HT1080 (cell line): ENCODE measurements around the gene DGAT2. TPM values are rescaled to one million over a fixed set of nuclear protein-coding genes. Genes with fewer than 3 reads are reported as not detected.
A peak's percentile ranks its signal among the peaks of the same experiment; 100 is the strongest.
"Not testable (repeated sequence)": the region's sequence is repeated elsewhere in the genome, so short reads cannot be mapped to it uniquely, and the experiment has no call there.

Experiments used
- DNase-seq: peaks from one replicate; pipeline ENCODE4 v3.0.0-alpha.2; 2015; ENCODE audit warnings: low read depth
- polyA plus RNA-seq, 2 experiments: library from polyadenylated mRNA; depleted of rRNA; stranded (reverse); fragments of >200 nt; gene quantifications; 2 replicates each; pipeline ENCODE4 v1.2.3, GENCODE V29; 2015
- total RNA-seq: library from RNA; depleted of rRNA; stranded (reverse); fragments of >200 nt; shearing (Covaris generic); gene quantifications from 2 replicates; pipeline ENCODE4 v1.2.3, GENCODE V29; 2014; rRNA removed

The DGAT2 gene, protein sequence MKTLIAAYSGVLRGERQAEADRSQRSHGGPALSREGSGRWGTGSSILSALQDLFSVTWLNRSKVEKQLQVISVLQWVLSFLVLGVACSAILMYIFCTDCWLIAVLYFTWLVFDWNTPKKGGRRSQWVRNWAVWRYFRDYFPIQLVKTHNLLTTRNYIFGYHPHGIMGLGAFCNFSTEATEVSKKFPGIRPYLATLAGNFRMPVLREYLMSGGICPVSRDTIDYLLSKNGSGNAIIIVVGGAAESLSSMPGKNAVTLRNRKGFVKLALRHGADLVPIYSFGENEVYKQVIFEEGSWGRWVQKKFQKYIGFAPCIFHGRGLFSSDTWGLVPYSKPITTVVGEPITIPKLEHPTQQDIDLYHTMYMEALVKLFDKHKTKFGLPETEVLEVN
- total RNA-seq, result 4.9 and 5.9 TPM in 2 replicates
- polyA plus RNA-seq (2015; cell fraction: cytosol; rRNA removed), result 7.6 and 8.5 TPM in 2 replicates
- 2.4 and 4.6 TPM in 2 replicates for polyA plus RNA-seq (2015; cell fraction: nucleus; rRNA removed)

DNA sequence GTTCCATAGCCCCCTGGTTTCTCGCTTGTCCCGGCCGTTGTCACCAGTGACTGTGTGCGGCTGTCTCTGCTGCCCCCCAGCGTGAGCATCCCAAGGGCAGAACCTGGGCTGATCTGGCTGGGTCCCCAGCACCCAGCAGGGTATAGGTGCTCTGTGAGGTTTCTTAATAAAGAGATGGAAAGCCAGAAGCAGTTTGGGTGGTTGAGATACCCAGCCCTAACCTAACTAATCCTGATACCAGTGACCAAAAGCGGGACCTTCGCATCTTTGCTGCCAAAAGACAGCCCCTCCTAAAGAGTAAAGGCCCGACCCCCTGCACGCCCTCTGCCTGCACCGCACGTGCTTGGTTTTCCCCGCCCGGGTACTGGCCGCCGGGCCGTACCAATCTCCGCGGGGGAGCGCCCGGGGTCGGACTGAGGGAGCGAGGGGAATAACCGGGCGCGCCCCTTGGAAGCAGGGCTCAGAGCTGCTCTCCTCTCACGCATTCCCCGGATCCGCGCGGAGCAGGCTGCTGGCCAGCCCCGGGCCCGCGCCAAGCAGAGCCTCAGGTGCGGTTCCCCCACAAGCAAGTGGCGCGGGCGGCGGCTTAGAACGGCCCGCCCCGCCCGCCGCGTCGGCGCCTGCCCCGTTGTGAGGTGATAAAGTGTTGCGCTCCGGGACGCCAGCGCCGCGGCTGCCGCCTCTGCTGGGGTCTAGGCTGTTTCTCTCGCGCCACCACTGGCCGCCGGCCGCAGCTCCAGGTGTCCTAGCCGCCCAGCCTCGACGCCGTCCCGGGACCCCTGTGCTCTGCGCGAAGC, at the start of gene DGAT2:
TSS of gene DGAT2 (plus strand) at position 667 of the 797 bp plus-strand sequence. CDS start 214 bp downstream, outside the sequence.
- DNase-seq, result peak; percentile 60

DNA sequence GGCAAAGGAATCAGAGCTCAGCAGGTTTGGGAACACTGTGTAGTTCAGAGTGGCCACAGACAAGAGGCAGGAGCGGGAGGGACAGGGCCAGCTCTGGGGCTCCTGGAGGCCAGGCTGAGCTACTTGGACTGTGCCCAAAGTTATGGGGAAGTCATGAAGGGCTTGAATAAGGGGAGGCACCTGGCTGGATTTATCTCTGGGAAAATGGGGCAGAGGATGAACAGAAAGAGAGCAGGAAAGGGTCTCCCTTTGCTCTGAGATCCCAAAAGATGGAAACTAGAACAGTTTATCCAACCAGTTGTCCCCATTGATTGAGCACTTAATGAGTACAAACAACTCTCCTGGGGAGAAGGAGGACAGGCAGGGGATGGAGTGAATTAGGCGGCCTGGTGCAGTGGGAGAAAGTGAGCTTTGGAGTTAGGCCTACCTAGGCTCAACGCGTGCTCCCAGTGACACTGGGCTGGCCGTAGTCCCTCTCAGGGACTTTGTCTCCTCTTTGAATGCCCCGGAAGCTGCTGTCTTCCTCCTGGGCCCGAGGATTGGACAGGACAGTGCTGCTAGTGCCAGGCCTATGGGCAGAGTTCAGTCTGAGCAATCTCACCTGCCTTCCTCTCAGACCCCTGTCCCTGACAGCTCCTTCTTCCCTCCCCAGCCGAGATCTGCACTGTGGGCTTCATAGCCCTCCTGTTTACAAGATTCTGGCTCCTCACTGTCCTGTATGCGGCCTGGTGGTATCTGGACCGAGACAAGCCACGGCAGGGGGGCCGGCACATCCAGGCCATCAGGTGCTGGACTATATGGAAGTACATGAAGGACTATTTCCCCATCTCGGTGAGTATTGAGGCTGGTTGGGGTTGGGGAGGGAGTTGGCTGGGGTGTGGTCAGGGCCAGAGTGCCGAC, 49.0 kb upstream of the DGAT2 start:
- no peak for DNase-seq

DNA sequence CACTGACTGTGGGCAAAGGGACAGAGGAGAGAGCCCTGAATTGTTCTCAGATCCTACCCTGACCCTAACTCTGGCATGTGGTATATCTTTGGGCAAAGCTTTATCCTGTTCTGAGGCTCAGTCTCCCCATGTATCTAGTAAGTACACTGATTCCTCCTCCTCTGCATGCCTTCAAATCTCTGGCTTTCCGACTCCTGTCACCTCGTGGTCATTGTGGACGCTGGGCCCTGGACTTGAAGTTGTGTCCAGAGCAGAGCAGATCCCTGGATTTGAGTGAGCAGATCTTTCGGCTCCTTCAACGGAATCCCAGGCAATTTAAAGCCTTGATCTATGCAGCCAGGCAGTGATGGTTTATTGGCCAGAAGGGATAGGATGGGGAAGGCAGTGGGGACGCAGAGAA, 47.9 kb upstream of the DGAT2 start:
- DNase-seq, result no peak

DNA sequence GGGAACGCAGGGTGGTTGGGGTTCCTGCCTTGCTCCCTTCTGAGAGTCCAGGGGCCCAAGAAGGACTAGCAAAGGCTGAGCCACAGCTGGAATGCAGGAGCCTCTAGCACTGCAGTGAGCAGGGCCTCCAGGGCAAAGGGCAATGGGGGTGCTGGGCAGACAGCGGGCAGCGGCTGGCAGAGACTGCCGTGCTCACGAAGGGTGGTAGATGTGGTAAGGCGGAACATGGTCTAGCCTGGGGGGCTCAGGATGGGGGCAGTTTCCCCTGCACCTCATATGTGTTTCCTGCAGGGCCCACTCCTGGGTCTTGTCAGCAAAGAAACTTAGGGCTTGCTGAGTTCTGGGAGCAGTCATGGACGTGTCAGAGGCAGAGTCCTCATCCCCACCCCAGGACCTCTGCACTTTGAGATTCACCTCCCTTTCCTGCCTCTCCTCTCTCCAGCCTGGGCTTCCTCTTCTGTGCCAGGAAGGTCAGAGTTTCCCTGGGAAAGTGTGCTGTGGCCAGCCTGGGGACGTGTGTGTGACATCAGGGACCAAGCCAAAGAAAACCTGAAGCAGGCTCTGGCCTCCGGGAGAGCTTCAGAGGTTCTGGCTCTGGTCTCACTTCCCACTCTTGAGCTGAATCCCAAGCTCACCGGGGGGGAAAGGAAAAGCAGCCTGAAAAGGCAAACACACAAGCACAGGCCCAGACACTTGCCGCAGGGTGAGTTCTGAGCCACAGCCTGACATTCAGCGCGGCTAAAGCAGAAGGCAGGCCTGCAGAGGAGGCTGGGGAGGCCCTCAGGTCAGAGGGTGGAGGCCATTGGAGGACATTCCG, 46.5 kb upstream of the DGAT2 start:
- DNase-seq, result no peak

DNA sequence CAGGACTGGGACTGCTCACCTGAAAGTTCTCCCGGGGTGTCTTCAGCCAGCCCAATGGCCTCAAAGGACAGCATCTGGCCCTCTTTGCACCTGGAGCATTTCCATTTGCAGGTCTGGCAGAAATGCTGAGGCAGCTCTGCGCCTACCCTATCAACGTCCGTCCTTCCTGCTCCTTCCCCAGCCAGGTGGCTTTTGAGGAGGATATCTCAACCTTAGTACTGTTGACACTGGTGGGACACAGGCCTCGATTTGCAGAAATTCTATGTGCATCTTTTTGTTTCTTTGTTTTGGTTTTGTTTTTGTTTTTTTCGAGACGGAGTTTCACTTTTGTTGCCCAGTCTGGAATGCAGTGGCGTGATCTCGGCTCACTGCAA, 45.9 kb upstream of the DGAT2 start:
- no peak for DNase-seq

DNA sequence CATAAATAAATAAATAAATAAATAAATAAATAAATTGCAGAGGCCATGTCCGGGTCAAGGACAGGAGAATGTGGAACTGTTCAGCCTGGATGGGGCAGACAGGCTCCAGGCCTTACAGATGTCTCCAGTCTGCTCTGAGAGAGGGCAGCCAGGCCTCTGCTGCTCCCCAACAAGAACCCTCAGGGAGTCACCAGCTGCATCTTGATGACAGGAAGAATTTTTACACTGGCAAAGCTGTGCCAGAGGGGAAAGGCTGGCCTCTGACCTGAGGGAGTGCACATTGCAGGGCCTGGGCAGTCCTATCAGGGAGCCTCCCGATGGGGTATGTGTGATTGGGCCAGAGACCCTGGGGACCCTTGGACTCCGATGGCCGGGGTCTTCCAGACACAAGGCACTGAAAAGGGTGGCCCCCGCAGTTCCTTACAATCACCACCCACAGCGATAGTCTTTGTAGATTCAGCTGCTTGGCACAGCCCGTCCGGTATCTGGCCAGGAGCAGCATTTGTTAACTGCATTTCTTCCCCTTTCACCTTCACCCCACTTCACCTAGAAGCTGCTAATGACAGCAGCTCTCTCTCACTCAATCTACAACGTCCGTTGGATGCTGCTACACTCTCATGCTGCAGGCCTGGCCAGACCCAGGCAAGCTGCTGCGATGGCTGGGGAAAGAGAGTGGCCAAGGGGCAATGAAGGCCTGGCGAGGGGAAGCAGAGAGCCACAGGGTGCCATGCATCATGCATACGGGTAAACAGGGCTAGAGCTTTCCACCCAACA, 42.8 kb upstream of the DGAT2 start:
- no peak for DNase-seq

DNA sequence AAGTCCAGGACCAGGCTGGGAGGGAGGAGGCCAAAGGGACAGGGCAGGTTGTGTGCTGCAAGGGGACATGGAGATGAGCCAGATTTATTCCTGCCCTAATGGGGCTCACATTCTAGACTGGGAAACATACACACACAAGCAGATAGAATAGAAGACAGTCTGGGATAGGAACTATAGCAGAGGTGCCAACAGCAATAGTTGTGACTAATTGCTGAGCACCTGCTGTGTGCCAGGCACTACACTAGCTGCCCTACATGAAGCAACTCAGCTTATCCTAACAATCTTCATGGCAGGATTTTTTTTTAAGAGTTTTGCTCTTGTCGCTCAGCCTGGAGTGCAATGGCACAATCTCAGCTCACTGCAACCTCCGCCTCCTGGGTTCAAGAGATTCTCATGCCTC, 39.6 kb upstream of the DGAT2 start:
- no peak for DNase-seq

DNA sequence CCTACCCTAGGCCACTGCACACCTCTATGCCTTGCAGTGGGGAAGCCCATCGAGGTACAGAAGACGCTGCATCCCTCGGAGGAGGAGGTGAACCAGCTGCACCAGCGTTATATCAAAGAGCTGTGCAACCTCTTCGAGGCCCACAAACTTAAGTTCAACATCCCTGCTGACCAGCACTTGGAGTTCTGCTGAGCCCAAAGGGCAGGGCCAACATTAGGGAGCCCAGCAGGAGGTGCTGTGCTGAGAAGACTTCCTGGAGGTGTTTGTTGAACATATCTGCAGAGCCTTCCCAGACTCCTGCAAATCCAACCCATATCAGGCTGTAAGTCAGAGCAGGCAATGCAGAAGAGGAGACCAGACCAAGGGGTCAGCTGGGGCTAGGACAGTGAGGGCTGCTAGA, 37.5 kb upstream of the DGAT2 start:
- DNase-seq, result no peak

DNA sequence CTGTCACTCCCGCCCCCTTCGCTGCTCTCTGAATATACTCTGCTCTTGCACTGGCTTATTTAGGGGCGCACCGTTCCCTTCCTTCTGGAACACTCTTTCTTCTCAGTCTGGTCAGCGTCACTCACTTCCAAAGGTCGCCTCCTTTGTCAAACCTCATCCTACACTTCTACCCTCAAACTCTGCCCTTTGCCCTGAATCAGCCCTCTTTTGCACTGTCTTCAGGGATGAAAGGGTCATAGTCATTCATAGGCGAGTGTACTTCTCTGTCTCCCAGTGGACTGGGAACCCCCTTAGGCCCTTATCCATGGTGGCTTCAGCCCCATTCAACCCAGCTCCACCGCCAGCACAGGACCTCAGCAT, 35.5 kb upstream of the DGAT2 start:
- DNase-seq, result no peak

DNA sequence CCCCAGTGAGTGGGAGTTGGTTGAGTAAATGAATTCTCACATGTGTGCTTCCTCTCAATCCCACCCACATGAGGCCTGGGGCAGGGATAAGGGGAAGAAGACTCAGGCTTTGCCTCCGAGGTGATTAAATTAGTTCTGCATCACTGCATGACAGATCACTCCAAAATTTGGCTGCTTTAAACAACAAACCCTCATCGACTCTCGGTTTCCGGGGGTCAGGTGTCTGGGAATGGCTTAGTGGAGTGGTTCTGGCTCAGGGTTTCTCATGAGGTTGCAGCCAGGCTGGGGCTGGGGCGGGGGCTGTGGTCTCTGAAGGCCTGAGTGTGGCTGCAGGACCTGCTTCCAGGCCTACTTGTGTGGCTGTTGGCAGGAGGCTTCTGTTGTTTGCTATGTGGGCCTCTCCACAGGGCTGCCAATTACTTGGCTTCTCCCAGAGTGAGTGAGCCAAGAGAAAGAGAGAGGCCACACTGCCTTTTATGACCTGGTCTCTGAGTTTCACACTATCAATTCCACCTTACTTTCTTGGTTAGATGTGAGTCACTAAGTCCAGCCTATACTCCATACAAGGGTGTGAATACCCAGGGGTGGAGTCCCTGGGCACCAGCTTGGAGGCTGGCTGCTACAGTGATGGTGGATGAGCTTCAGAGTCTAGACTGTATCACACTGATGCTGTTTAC, 35.0 kb upstream of the DGAT2 start:
- peak; percentile 27 for DNase-seq

DNA sequence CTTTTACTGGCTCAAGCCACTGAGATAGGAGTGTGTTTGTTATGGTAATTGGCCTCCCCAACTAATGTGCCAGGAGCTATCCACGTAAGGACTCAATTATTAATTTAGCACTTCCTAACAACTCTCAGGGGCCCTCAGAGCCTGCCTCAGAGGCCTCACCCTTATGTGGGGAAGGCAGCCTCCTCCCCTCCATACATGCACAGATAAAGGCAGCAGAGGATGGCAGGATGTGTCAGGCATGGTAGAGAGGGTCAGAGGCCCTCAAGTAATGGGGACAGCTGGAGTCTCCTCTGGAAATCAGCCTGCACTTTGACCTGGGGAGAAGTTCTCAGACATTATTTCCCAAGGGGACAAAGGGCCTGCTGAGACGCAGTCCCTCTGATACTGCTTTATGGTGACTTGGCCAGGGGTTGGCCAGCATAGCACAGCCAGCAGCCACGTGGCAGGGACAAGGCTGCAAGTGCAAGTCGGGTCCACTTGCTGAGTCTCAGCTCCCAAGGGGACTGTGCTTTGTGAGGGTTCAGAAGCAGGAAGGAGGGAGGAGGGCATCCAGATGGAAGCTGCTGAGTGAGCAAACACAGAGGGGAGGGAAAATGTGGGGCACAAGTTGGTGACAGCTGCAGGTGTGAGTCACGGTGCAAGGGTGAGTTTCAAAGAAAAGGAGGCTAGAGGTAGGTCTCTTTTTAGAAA, 33.9 kb upstream of the DGAT2 start:
- DNase-seq, result peak; percentile 15

DNA sequence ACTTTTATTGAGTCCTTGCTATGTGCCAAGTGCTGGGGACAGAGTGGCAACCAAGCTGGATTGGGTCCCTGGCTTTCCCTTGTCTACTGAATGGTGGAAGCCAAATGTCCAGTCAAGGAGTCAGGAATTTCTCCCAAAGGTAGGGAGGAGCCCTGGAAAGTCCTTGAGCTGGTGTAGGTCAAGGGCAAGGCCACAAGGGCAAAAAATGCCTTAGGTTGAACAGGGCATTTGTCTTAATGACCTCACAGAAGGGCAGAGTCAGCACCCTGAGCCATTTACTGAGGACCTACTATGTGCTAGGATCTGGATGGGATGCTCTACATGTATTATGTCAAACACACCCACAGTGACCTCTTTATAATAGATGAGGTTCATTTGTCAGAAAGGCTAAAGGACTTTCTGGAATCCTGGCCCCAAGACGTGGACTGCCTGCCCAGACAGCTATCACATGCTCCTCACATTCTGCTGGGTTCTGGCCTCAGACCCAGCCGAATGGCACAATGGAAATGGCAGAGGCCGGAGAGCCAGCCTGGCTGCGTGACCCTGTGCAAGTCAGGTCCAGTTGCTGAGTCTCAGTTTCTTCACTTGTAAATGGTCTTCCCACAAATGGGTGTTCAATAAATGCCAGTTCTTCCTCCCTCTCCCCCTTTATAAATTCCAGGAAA, 33.3 kb upstream of the DGAT2 start:
- DNase-seq, result no peak

DNA sequence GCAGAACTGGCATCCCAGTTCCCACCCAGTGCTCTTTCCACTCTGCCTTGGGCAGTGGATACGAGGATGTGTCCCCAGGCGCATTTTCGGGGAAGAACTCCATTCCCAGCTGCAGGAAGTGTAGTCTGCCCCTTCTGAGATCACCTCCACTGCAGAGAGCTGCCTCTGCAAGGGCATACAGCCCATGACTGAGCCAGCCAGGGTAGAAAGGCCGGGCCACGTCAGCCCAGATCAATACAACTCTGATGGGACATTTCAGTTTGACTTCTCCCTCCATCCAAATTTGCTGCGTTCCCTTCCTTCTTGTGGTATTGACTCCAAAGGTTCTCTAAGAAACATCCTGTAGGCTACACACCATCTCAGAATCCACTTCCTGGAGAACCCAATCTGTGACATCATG, 31.3 kb upstream of the DGAT2 start:
- no peak for DNase-seq

DNA sequence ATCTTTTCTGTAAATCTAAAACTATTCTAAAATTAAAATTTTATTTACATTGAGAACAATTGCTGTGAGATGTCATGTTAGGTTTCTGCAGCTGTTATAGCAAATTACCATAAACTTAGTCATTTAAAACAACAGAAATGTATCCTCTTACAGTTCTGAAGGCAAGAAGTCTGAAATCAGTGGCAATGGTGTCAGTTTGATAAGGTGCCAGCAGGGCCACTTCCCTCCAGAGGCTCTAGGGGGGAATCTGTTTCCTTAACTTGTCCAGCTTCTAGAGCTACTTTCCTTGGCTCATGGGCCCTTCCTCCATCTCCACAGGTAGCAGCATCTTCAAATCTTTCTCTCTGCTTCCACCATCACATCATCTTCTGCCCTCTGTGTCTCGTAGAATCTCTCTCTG, 27.9 kb upstream of the DGAT2 start:
- no peak for DNase-seq

DNA sequence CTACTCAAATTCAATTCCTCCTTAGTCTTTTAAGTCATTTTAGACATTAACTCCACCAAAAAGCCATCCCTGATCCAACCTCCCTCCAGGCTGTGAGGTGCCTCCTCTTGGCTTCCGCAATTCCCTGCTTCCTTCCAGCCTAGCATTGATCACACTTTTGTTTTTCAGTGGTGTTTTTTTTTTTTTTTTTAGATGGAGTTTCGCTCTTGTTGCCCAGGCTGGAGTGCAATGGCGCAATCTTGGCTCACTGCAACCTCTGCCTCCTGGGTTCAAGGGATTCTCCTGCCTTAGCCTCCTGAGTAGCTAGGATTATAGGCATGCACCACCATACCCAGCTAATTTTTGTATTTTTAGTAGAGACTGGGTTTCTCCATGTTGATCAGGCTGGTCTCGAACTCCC, 25.4 kb upstream of the DGAT2 start:
- DNase-seq, result not testable (repeated sequence)

DNA sequence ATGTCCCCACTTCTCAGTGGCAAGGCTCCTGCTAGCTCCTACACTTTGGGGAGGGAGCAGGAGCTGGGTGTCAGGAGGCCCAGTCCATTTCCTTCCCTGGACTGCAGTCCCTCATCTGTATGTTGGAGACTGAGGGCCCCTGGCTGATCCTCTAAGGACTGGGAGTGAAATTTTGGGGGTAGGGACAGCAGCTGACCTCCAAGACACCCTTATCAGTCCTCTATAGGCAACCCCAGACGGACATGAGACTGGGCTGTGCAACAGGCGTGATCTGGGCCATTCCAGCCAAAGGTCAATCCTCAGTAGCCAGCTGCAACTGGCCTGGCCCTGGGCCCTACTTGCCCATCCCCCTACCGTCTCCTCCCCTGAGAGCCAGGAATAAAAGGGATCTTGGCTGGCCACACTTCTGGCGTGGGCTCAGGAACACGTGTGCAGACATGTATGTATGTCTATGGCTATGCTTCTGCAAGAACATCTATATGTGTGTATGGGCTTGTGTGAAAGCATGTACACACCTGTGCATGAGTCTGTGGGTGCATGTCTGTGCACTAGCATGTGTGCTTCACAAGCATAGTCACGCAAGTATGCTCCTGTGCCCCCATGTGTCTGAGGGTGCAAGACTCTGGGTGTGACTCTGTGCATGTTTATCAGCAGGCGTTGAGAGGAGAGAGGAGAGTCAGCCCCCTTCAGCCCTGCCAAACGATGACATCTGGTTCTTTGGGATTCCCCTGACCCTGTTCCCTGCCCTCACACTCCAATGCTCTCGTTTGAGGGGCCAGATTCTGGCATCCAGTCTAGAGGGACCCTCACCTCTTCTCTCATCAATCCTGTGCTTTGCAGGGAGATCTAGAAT, 24.6 kb upstream of the DGAT2 start:
- no peak for DNase-seq

DNA sequence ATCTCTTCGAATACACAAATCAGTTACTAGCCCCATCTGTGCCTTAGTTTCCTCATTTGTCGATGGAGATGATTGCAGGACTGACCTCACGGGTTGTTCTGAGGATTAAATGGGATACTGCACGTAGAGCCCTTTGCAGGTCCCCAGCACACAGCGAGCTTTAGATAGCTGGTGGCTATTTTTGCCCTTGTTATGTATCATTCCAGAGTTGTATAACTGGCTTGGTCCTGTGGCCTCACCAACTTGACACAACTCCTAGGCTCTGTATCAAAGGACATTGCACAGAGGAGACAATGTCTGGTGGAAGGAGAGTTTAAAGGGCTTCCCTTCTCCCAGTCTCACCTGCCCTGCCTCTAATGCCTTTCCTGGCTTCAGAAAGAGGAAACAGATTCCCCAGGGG, 22.8 kb upstream of the DGAT2 start:
- no peak for DNase-seq
